EH (cell line): ENCODE results near the gene PTCRA.
"Not testable (repeated sequence)": the region's sequence is repeated elsewhere in the genome, so short reads cannot be mapped to it uniquely, and the experiment has no call there.

Experiments used
- DNase-seq: peaks from one replicate; pipeline ENCODE4 v3.0.0-alpha.2; 2015; ENCODE audit warnings: low read depth

Gene PTCRA

DNA sequence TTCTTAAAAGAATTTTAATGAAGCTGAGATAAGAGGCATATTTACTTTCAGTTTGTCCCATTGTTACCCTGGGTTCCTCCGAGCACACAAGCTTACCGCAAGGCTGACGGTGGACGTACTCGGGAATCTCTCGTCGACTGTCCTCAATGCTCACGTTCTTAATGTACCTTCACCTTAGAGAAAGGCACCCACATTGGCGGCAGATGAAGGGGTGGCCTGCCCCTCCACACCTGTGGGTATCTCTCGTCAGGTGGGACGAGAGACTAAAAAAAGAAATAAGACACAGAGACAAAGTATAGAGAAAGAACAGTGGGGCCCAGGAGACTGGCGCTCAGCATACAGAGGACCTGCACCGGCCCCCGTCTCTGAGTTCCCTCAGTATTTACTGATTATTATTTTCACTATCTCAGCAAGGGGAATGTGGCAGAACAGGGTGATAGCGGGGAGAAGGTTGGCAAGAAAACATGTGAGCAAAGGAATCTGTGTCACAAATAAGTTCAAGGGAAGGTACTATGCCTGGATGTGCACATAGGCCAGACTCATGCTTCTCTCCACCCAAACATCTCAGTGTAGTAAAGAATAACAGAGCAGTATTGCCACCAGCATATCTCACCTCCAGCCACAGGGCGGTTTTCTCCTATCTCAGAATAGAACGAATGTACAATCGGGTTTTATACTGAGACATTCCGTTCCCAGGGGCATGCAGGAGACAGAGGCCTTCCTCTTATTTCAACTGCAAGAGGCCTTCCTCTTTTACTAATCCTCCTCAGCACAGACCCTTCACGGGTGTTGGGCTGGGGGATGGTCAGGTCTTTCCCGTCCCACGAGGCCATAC is 13.2 kb upstream of the PTCRA start:
- DNase-seq, result not testable (repeated sequence)

DNA sequence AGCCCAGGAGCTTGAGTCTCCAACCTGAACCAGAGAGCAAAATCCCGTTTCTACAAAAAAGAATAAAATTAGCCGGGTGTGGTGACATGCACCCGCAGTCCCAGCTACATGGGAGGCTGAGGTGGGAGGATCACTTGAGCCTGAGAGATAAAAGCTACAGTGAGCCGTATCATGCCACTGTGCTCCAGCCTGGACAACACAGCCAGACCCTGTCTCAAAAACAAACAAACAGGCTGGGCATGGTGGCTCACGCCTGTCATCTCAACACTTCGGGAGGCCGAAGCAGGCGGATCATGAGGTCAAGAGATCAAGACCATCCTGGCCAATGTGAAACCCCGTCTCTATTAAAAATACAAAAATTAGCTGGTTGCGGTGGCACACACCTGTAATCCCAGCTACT is 11.4 kb upstream of the PTCRA start:
- no peak for DNase-seq

DNA sequence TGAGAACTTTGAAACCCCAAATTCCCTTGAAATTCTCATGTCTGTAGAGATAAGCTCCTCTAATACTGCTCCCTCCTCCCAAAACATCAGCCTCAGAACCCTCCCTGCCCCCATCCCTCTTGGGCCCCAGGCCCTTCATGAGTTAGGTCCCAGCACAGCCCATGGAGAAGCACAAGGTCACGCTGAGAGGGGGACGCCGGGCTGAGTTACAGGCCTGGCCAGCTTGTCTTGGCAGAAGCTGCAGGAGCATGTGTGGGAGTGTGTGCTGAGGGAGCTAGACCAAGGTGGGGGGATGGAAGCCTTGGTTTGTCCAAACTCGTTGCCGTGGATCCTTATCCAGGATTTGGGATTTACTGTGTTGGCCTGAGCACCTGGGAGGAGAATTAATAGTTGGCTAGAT is 8.5 kb upstream of the PTCRA start:
- DNase-seq, result no peak

DNA sequence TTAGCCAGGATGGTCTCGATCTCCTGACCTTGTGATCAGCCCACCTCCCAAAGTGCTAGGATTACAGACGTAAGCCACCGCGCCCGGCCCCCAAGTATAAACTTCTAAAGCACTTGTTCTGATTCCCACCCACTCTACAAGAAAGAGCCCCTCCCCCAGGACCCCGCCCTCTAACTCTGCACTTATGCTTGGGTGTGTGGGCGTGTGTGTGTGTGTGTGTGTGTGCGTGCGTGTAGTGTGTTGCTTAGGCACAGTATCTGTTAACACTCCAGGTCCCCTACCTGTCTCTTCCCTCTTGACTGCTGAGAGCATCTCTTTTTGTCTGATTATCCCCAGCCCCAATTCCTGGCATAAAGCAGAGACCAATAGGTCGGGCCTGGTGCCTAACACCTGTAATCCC is 6.0 kb upstream of the PTCRA start:
- DNase-seq, result no peak

DNA sequence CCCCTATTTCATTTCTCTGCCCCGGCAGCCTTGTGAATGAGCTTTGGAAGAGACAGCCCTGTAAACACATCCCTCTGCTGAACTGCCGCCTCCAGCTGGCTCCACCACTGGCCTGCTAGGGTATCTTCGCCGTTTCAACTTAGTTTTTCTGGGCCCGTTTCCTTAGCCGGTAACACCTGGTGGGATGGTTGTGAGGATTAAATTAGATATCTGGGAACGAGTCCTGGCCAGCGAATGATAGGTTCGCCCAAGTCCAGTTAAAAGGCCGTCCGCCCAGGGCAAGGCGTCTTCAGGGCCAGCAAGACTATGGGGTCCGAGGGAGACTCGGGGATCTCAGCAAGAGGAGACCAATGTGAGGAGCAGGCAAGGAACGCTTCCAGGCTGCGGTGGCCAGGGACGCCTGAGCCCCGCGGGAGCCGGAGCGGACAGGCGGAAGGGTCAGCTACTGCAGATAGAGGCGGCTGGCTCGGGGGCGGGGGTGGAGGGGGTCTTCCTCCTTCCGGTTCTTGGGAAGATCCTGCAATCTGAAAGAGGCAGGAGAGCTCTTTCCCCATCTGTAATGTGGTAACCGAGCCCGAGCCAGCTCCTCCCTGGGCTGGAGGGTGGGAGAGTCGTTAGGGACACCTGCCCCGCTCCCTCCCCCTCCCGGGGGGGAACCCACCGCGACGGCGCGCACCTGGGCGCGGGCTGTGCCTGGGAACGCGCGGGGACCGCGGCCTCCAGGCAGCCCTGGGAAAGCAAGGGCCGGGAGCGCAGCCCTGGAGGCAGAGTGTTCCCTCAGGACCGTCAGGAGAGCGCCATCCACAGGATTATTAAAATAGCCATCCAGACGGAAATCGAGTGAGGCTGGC is 4.5 kb upstream of the PTCRA start:
- DNase-seq, result no peak

DNA sequence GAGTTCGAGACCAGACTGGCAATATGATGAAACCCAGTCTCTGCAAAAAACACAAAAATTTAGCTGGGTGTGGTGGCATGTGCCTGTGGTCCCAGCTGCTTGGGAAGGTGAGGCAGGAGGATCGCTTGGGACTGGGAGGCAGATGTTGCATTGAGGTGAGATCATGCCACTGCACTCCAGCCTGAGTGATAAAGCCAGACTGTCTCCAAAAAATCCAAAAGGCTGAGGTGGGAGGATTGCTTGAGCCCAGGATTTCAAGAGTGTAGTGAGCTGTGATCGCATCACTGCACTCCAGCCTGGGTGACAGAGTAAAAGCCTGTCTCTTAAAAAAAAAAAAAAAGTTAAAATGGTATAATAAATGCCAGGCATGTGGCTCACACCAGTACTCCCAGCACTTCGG is 1.3 kb upstream of the PTCRA start:
- peak; percentile 47 for DNase-seq

DNA sequence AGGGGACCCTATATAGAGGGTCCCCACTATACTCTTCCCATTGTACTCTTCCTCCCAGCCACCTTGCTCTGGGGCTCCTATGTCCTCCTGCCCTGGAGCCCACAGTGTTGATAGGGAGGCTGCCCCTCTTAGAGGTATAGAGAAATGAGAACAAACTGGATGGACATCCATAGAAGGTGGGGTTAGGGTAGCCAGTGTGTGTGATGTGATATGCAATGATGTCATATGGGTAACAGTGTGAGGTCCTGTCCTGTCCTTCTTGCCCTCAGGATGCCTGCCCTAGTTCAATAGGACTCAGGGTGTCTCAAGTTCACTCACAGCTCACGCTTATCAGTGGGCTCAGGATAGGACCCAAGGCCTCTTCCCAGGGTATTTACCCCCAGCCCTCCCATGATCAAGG is 435 bp downstream of the PTCRA start:
- no peak for DNase-seq

DNA sequence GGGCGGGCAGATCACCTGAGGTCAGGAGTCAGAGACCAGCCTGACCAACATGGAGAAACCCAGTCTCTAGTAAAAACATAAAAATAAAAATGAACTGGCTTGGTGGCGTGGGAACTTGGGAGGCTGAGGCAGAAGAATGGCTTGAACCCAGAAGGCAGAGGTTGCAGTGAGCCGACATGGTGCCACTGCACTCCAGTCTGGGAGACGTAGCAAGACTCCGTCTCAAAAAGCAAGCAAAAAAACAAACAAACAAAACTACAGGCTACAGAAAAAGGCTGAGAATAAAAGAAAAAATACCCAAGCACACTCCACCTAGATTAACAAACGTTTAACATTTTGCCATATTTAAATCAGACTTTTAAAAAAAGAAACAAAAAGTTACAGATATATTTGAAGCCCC is 5.9 kb downstream of the PTCRA start:
- DNase-seq, result no peak

DNA sequence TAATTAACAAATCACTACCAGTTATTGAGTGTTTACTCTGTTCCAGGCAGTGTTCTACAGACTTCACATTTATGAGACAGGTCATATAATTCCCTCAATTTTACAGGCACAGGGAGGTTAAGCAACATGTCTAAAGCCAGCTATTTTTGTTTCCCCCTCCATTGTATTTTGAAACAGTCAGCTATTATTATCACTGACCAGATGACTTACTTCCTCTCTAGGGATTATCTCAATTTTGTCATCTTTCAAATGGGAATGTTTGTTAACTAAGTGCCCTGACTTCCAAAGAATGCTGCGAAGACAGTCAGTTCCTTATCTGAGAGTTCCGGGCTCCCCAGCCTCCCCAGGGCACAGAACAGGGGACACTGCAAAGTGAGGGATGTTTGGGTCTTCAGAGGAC is 7.8 kb downstream of the PTCRA start:
- peak; percentile 36 for DNase-seq

DNA sequence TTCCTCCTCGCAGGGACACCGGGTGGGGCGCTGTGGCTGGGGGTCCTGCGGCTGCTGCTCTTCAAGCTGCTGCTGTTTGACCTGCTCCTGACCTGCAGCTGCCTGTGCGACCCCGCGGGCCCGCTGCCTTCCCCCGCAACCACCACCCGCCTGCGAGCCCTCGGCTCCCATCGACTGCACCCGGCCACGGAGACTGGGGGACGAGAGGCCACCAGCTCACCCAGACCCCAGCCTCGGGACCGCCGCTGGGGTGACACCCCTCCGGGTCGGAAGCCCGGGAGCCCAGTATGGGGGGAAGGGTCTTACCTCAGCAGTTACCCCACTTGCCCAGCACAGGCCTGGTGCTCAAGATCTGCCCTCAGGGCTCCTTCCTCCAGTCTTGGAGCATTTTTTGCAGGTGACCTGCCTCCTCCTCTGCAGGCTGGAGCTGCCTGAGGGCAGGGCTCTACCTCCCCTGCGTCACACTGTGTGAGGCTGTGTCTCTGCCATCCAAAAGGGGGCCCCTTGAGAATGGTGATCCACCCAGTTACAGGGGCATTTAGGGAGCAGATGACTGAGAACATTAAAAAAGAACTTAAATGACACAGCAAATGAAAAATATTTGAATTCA is 9.5 kb downstream of the PTCRA start:
- no peak for DNase-seq

DNA sequence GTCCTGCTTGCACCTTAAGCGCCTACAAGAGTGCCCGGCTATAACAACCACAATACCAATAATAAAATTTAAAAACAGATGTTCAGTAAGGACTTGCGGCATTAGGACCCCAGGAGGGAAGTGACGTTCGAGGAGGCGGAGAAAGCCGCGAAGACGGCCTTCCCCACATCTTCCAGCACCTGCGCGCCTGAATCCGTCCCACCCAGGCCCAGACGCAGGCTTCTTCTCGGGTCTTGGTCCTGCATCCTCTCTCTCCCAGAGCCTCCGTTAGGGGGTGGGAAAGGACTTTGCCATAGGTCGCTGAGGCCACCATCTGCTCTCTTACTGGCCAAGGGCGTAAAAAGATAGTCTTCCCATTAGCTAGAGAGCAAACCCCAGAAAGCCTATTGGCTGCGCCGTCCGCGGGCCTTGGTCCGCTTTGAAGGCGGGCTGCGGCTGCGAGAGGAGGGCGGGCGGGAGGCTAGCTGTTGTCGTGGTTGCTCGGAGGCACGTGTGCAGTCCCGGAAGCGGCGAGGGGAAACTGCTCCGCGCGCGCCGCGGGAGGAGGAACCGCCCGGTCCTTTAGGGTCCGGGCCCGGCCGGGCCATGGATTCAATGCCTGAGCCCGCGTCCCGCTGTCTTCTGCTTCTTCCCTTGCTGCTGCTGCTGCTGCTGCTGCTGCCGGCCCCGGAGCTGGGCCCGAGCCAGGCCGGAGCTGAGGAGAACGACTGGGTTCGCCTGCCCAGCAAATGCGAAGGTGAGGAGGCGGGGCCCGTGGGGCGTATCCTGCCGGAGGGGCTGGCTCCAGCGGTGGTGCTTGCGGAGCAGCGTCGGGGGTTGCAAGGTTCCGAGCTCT is 13.3 kb downstream of the PTCRA start, which contains the start of gene CNPY3:
CNPY3 (plus strand) TSS at position 495 of the 835 bp plus-strand sequence; CDS start at position 586, 91 bp downstream.
- DNase-seq, result peak; percentile 99

DNA sequence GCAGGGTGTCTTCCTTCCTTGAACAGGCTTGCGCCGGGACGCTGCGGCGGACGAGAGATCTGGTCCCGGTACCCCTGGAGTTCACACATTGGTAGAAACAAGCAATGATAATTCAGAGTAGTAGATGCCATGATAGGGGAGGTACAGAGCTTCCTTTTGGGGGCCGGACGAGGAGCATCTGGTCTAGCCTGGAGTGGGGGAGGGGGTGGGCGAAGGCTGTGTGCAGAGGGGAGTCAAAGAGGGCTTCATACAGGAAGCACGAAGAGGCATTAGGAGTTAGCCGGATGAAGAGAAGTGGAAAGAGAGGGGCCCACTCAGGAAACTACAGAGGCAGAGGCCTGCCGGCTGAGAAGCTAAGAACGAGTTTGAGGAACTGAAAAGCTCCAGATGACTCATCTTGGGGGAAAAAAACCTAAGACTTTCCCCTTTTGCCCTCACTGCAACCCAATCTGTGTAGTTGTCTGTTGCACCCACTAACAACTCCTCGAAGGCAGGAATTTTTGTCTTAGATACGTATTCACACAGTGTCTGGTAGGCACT is 14.0 kb downstream of the PTCRA start:
- DNase-seq, result peak; percentile 86

DNA sequence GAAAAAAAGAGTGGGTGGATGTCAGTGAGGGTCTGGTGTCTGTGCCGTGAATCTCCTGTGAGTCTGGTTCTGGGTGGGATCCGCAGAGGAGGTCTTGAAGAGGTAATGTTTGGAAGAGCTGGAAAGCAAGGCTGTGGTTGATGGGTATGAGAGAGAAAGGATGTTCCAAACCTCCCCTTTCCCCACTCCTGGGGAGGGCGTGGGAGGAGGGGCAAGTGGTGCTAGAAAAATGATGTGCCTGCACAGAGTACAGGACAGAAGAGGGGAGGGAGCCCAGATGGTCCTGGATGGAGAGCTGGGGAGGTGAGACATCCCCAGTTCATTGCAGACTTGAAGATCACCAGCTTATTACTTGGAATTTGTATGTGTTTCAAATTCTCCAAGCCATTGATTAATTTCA is 16.6 kb downstream of the PTCRA start:
- DNase-seq, result no peak

DNA sequence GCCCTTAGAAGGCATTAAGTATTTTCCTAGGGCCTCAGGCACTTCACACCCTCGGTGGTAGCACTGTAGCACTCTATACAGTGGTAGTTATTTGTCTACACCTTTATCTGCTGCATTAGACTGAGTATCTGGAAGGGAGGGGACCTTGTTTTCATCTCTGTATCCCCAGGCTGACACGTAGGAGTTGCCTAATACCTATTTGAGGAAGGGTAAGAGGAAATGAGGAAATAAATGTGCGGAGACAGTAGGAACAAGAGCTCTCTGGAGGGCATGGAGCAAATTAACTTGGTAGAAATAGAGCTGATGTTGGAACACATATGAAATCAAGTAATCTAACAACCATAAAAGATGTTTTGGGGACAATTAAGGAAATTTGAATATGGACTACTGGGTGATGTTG is 17.4 kb downstream of the PTCRA start:
- DNase-seq, result no peak

DNA sequence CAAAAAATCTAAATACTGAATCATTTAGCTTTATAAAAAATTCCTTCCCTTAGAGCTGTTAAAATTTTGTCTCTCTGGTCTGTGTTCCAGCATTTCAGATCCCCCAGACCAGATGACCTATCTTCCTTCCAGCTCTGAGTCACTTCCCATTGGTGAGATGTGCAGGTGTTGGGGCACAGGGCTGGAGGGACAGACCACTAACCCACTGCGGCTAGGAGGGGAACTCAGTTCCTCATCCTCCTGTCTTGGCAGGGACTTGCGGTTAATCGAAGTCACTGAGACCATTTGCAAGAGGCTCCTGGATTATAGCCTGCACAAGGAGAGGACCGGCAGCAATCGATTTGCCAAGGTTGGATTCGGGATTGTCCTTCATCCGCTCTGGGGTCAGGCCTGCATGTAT is 19.5 kb downstream of the PTCRA start:
- no peak for DNase-seq

DNA sequence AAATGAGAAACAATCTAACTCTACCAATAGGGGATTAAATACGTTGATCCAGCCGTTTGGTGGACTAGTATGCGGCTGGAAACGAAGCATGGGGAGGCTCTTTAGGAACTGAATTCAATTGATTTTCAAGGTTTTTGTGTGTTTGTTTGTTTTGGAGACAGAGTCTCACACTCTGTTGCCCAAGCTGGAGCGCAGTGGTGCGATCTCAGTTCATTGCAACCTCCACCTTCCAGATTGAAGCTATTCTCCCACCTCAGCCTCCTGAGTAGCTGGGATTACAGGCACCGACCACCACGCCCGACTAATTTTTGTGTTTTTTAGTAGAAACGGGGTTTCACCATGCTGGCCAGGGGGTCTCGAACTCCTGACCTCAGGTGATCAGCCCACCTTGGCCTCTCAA is 20.5 kb downstream of the PTCRA start:
- DNase-seq, result no peak

DNA sequence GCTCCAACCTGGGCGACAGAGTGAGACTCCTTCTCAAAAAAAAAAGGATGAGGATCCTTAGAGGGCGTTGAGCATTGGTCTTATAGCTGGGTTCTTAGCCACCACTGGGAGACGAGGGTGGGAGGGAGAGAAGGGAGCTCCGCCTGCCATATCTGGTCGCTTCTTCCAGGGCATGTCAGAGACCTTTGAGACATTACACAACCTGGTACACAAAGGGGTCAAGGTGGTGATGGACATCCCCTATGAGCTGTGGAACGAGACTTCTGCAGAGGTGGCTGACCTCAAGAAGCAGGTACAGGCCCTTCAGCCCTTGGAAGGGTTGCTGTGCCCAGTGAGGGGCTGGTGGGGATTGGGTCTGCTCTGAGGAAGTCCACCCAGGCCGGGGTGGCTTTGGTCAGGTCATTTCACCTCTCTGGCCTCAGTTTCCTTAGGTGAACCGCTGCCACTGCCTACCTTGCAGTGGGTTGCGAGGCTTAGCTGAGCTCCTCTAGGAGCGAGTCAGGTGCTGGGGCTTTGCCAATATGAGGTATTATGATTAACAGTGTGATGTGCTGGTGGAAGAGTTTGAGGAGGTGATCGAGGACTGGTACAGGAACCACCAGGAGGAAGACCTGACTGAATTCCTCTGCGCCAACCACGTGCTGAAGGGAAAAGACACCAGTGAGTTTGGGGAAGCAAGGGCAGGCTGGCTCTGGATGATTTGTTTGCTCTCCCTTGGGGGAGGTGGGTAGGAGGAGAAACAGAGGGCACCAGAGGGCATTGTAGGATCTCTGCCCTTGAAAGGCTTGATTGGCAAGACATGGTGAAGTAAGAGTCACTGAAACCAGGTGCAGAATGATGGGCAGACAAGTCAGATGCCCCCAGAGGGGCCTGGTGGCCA is 21.9 kb downstream of the PTCRA start:
- no peak for DNase-seq

DNA sequence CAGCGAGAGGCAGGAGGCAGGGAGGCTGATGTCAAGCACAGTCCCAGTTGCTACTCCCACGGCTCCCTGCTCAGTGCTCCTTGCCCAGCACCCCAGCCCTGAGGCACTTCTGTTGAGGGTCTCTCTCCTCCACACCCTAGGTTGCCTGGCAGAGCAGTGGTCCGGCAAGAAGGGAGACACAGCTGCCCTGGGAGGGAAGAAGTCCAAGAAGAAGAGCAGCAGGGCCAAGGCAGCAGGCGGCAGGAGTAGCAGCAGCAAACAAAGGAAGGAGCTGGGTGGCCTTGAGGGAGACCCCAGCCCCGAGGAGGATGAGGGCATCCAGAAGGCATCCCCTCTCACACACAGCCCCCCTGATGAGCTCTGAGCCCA is 22.6 kb downstream of the PTCRA start:
- DNase-seq, result no peak

DNA sequence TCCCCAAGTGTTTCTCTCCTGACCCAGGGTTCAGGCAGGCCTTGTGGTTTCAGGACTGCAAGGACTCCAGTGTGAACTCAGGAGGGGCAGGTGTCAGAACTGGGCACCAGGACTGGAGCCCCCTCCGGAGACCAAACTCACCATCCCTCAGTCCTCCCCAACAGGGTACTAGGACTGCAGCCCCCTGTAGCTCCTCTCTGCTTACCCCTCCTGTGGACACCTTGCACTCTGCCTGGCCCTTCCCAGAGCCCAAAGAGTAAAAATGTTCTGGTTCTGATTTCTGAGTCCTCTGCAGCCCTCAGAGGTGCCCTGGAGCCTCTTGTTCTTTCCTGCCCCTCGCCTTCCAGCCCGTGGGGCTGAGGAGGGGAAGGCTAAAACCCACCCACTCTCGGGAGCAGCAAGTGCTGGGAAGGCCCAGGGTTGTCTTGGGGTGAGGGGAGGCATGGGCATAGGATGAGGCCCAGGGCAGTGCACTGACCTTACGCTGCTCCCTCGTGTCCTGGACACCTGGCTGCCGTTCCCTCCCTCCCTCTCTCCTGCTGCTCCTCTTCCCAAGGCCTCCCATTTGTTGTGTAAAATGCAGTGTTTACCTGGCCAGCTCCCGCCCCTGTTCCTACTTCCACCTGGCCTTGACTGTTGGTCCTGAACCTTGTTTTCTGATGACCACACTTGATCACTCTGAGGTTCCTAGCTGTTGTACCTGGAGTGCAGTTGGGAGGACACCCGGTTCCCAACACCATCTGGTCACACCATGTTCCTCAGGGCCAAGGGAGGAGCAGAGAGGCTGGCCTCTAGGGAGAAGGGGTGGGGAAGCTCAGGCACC is 23.3 kb downstream of the PTCRA start:
- no peak for DNase-seq

DNA sequence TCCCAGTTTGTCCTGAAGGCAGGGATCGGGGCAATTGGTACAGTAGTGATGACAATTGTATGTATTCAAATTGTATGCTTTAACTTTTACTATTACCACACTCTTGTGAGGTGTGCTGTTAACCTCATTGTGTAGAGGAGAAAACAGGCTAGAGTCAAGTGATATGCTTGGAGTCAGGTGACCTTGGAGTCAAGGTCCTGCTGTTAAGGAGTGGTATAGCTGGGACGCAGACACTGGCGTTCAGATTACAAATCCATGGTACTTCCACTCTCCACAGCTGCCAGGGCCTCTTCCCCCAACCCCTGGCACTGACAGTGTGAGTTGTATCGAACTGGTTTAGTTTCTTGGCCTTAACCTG is 23.9 kb downstream of the PTCRA start:
- no peak for DNase-seq
